RWPE1 (cell line): ENCODE results near the gene IGSF8.

Source experiments
- CTCF ChIA-PET: fragments of 350-600 bp; sonication (Branson Sonifier 250); formaldehyde crosslinking; extraction: SDS; loops from one replicate; lab custom pipeline; 2021; lab: Yijun Ruan, JAX
- POLR2A ChIA-PET: fragments of 400-600 bp; formaldehyde crosslinking; extraction: SDS; loops from one replicate; lab custom pipeline; 2020; ENCODE audit warnings: antibody characterized with exemption; ENCODE audit not compliant: low non-redundant PET; lab: Yijun Ruan, JAX
- DNase-seq: peaks from one replicate; pipeline ENCODE4 v3.0.0; 2012; ENCODE audit warnings: low spot score
- H3K27ac ChIP-seq: fragments of 450-650 bp; 2 replicates; pipeline ENCODE4 v1.5.1; 2017
- CTCF ChIP-seq: fragments of 450-650 bp; conservative IDR thresholded peaks from 2 replicates; pipeline ENCODE4 v1.5.1; 2017; ENCODE audit warnings: low read depth, mild to moderate bottlenecking

Gene IGSF8

GRCh38 chr1:160109686-160110085 is 11.3 kb upstream of the IGSF8 start:
- POLR2A ChIA-PET, result no interaction called here
- CTCF ChIA-PET, result interaction anchor here (0.6 to 1.8 kb wide), 3 partner anchors 9 to 288 kb away, joined by 3 to 5 read pairs (median 3); no protein-coding TSS in a partner anchor
- no peak overlapping the region for H3K27ac ChIP-seq
- TF ChIP-seq CTCF, result no peak
- DNase-seq, result no peak

DNA sequence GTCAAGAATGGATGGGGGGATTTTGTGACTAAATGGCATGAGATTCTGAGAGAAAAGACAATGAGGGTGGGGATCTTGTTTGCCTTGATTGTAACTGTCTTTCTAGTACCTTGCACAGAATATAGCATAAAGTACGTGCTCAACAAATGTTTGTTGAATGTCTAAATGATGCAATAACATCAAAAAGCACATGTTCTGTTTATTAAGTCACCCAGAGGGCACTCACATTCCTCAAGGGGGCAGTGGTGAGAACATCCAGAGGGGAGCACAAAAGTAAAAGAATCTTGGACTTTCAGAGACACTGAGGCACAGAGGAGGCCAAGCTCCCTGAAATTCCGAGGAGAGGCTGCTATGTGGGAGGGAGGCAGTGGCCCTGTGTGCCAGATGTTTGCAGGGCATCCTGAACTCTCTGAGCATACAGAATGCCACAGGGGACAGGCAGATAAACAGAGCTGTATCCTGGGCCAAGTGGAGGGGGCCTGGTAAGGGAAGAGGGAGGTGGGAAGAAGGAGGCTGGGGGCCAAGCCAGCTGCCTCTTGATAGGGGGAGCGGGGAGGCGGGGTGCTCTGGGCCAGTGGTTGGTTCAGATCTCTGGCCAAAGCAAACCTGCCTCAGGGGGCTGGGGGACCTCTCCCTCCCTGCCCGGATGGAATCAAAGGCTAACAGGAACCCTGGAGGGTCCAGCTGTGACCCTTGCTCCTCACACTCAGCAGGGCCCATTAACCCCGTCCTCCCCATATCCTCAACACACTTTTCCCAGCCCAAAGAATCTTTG is 10.7 kb upstream of the IGSF8 start:
- no peak for TF ChIP-seq CTCF
- no peak for DNase-seq
- ChIA-PET CTCF (interaction anchor here (0.6 to 1.8 kb wide), 5 partner anchors 8 to 183 kb away, joined by 3 to 5 read pairs (median 3); no protein-coding TSS in a partner anchor), POLR2A (no interaction called here)
- H3K27ac ChIP-seq, result no peak overlapping the region

- TF ChIP-seq CTCF, result no peak
- ChIA-PET POLR2A (no interaction called here), CTCF (interaction anchor here (0.8 kb wide), 1 partner anchor 31 kb away, joined by 5 read pairs; no protein-coding TSS in a partner anchor)
- H3K27ac ChIP-seq, result no peak overlapping the region
- DNase-seq, result no peak
These were observed 9.1 kb upstream of the IGSF8 start for GRCh38 chr1:160107512-160107911.

GRCh38 chr1:160105155-160105554 is 6.7 kb upstream of the IGSF8 start:
- DNase-seq, result no peak
- ChIA-PET POLR2A (no interaction called here), CTCF (interaction anchor here (0.6 to 0.9 kb wide), 3 partner anchors 27 to 186 kb away, joined by 3 to 4 read pairs (median 3); no protein-coding TSS in a partner anchor)
- no peak overlapping the region for H3K27ac ChIP-seq
- no peak for TF ChIP-seq CTCF

GRCh38 chr1:160104486-160104885 is 6.1 kb upstream of the IGSF8 start:
- CTCF ChIA-PET, result interaction anchor here (0.6 to 0.9 kb wide), 3 partner anchors 19 to 187 kb away, joined by 3 to 4 read pairs (median 3); no protein-coding TSS in a partner anchor
- TF ChIP-seq CTCF, result no peak
- DNase-seq, result no peak
- POLR2A ChIA-PET, result no interaction called here
- H3K27ac ChIP-seq, result no peak overlapping the region

GRCh38 chr1:160103658-160104408 is 5.4 kb upstream of the IGSF8 start:
- DNase-seq, result no peak
- ChIA-PET POLR2A (no interaction called here), CTCF (interaction anchor here (0.9 to 1.5 kb wide), 2 partner anchors 18 to 115 kb away, joined by 3 read pairs; no protein-coding TSS in a partner anchor)
- H3K27ac ChIP-seq, result no peak overlapping the region
- TF ChIP-seq CTCF, result no peak
